ENCODE measurements around the gene GSTCD.
A peak's percentile ranks its signal among the peaks of the same experiment; 100 is the strongest.

GSTCD gene

DNA sequence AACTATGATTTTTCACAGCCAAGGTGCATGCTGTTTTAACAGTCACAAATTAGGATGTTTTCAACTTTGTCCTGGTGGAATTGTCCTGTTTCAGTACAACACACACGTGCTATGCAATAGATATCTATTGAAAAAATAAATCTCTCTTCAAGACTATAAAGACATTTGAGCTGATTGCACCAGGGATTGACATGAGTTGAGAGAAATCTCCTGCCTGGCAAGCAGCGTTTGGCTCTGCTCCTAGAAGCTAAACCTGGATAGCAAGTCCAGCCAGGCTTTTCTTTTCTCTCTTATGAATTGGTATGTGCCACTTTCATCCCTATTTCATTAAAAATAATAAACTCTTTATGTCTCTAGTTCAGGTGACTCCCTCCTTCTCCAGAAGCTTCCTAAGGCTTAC is 170.1 kb downstream of the GSTCD start:
- no peak for DNase-seq (ENCODE audit: low read depth in 2 of 2)
- H3K4me3 ChIP-seq (replicated peaks in 1 of 2; ENCODE audit: low read depth in 2 of 2, low read length in 2 of 2), result no peak overlapping the region
- TF ChIP-seq, protein P1, sequence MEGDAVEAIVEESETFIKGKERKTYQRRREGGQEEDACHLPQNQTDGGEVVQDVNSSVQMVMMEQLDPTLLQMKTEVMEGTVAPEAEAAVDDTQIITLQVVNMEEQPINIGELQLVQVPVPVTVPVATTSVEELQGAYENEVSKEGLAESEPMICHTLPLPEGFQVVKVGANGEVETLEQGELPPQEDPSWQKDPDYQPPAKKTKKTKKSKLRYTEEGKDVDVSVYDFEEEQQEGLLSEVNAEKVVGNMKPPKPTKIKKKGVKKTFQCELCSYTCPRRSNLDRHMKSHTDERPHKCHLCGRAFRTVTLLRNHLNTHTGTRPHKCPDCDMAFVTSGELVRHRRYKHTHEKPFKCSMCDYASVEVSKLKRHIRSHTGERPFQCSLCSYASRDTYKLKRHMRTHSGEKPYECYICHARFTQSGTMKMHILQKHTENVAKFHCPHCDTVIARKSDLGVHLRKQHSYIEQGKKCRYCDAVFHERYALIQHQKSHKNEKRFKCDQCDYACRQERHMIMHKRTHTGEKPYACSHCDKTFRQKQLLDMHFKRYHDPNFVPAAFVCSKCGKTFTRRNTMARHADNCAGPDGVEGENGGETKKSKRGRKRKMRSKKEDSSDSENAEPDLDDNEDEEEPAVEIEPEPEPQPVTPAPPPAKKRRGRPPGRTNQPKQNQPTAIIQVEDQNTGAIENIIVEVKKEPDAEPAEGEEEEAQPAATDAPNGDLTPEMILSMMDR (IDR thresholded peaks at IDR 0.05; ENCODE audit: low read depth, low read length), result no peak

DNA sequence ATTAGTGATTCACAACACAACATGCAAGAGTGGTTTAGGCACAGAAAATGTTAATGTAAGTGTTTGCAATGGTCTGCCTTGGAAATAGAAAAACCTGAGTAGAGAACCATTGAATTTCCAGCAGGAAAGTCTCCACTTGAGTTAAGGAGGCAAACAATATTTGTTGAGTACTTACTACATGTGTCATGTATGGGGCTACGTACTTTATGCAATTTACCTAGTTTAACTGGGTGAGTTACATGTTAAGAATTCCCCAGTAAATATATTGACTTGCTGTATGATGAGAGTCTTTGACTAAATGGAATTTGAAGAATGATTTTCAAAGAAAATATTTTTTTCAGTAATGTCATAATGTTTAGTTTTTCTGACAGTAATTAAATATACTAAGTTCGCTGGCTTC is 178.9 kb downstream of the GSTCD start:
- H3K4me3 ChIP-seq (replicated peaks in 1 of 2; ENCODE audit: low read depth in 2 of 2, low read length in 2 of 2), result no peak overlapping the region
- no peak for DNase-seq (ENCODE audit: low read depth in 2 of 2)
- TF ChIP-seq, protein P1 (IDR thresholded peaks at IDR 0.05; ENCODE audit: low read depth, low read length), result no peak

DNA sequence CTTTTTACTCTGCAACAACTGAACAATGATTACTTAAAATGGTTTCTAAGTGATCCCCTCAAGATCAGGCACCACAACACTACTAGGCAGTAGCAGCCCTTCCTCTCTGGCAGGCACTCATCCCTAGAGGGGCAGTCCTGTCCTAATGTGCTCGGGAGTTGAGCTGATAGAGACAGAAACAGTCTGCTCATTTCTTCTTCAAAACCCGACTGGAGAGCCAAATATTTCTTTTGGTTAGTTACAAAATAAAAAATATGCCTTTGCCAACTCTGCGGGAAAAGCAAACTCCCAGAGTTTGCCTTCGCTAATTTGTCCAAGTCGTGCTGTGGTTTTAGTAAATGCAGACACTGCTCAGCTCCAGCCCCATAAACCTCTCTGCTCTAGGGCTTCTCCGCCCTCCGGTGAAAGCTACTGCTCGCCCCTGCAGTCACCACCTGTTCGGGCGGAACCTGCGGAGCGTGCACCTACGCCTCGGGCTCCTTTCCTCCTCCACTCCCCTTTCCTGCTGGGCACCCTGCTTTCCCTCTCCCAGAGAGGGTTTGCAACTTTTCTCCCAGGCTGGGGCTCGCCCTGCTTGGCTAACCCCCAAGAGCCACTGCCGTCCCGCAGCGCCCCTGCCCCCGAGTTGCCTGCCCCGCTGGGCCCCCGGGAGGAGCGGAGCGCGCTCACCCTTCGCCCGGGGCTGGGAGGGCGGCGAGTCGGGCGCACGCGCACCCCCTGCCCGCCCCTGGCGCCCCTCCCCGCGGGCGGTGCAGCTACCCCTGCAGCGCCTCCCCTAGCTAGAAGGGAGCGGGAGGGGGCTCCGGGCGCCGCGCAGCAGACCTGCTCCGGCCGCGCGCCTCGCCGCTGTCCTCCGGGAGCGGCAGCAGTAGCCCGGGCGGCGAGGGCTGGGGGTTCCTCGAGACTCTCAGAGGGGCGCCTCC is 186.3 kb downstream of the GSTCD start, which contains the start of gene NPNT:
NPNT (plus strand) TSS at position 812 of the 923 bp plus-strand sequence. CDS start 182 bp downstream, outside the sequence.
- peak within 1 kb of the TSS in 1 of 2 donors; percentile 16 for H3K4me3 ChIP-seq (replicated peaks in 1 of 2; ENCODE audit: low read depth in 2 of 2, low read length in 2 of 2)
- DNase-seq (ENCODE audit: low read depth in 2 of 2), result peak in 1 of 2 donors; percentile 7
- TF ChIP-seq, protein P1 (IDR thresholded peaks at IDR 0.05; ENCODE audit: low read depth, low read length), result no peak

DNA sequence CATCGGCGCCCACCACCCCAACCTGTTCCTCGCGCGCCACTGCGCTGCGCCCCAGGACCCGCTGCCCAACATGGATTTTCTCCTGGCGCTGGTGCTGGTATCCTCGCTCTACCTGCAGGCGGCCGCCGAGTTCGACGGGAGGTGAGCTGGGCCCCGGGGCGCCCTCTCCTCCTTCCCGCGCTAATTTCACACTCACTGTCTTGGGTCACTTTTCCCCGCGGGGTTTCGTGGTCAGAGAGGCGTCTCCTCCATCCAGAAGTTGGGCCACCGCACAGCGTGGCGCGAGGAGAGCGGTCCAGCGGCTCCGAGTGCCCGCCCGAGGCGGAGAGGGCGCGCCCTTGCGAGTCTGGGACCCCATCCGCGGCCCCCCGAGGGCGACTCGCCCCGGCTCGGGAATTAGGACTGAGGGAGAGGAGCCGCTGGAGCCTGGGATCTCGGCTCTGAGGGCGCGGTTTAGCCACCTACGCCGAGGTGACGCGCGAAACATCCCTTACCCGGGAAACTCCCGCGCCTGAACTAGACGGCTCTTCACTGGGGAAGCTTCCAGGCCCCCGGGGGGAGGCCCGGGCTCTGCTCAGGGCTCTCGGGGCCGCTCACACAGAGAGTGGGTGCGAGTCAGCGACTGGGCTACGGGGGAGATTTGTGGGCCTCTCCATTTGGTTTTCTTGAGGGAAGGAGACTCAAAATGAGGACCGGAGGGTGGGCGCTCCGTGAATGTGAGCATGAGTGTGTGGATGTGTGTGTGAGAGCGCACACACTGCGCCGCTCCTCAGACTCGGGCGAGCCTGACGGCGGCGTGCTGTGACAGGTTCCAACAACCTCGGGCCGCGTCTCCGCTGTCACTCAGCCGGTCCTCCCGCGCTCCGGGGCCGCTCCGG is 187.2 kb downstream of the GSTCD start:
- TF ChIP-seq, protein P1 (IDR thresholded peaks at IDR 0.05; ENCODE audit: low read depth, low read length), result no peak
- peak overlapping the region in 1 of 2 donors; percentile 12 for H3K4me3 ChIP-seq (replicated peaks in 1 of 2; ENCODE audit: low read depth in 2 of 2, low read length in 2 of 2)
- DNase-seq (ENCODE audit: low read depth in 2 of 2), result peak; percentile 2 to 14

DNA sequence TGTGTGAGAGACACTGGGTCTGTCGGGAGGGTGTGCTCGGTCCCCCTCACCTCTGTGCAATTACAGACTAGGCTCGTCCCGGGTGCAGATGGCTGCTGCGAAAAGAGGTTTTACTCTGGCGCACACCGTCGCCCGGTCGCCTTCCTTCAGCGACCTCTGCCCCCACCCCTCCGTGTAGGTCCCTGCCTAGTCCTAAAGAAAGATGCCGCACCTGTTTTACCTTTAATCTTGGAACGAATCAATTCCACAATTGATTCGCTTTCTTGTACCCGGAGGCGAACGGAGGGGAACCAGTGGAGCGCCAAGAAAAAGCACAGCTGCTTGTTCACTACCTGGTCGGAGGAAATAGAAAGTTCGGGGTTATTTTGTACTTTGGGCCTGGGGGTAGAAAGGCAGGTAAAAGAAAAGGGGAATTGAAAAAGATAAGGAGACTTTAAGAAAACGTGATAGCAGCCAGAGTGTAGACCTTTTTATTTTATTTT is 187.9 kb downstream of the GSTCD start:
- peak overlapping the region in 1 of 2 donors; percentile 12 for H3K4me3 ChIP-seq (replicated peaks in 1 of 2; ENCODE audit: low read depth in 2 of 2, low read length in 2 of 2)
- DNase-seq (ENCODE audit: low read depth in 2 of 2), result no peak
- TF ChIP-seq, protein P1 (IDR thresholded peaks at IDR 0.05; ENCODE audit: low read depth, low read length), result no peak
